ENCODE results near the gene KPNA6.

Gene KPNA6

GRCh38 chr1:32194984-32195383 is 87.1 kb downstream of the KPNA6 start:
- no peak for DNase-seq

GRCh38 chr1:32195531-32195930 is 87.7 kb downstream of the KPNA6 start:
- no peak for DNase-seq

- no peak for DNase-seq
Measured at GRCh38 chr1:32195972-32196823, 88.3 kb downstream of the KPNA6 start.

DNA sequence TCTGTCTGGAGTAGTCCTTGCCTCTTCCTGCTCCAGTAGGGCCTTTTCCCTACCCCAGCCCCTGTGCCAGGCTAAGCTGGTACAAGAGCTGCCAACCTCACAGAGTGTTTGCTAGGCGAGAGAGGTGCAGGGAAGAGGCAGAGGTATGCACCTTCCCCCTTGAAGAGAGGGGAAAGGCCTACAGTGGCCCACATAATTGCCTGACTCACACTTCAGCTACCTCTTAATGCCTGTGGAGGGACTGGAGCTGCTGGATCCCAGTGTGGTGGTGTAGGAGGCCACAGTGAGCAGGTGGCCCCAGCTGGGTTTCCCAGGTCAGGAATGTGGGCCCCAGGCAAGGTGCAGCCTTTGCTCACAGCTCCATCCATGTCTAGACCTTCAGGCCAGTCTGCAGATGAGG is 89.2 kb downstream of the KPNA6 start:
- no peak for DNase-seq

- DNase-seq: no peak
Measured at GRCh38 chr1:32197837-32198236, 90.0 kb downstream of the KPNA6 start.

DNA sequence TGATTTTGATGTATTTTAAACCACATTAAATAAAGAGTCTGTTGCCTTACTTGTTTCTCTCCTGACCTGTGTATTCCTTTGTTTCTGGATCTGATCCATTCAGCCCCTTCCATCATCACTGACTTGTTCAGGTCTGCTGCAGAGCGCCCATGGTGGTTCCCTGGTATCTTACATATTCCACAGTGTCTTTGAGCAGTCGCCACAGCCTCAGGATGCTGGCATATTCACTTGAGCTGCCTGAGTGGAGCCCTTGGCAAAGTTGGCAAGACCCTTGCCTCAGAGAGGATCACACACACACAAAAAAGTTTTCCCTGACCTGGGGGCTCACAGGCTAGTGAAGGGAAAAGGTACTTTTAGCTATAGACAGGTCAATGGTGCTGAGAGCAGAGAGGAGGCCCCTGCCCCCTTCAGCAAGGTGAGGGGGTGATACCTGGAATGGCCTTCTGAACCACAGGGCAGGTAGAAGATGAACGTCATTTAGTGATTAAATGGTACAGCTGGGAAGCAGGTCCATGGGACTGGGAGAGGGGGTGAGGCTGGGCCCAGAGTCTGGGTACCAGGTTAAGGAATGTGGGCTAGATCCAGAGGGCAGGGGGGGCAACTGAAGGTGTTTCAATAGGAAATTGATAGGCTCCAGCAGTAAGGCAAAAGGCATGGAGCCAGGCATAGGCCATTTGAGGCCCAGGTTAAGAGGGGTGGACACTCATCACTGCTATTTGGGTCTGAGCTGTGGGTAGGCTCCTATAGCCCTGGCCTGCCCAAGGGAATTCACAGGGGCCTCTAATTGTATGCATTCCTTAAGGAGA is 90.6 kb downstream of the KPNA6 start:
- no peak for DNase-seq

GRCh38 chr1:32199043-32199716 is 91.3 kb downstream of the KPNA6 start:
- DNase-seq: no peak

DNA sequence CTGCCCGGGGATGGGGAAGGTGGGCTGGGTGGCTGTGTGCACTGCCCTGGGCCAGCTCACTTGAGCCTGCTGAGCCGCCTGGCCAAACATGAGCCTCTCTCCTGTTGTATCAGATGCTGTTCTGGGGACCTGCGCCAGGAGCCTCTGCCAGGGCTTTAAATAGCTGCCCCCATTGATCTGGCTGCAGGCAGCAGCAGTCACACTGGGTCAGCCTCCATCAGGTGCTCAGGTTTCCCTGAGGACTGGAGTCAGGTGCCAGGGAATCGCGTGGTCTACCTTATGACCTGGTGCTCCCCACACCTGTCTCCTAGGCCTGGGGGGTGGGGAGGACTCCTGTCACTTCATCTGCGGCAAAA is 91.8 kb downstream of the KPNA6 start:
- peak; percentile 5 for DNase-seq

- peak; percentile 56 for DNase-seq
Measured at GRCh38 chr1:32200226-32201010, 92.6 kb downstream of the KPNA6 start, which contains the start of gene CCDC28B. TSS of gene CCDC28B (plus strand) at chr1:32200595. CDS start at chr1:32201936, 1,341 bp downstream.

DNA sequence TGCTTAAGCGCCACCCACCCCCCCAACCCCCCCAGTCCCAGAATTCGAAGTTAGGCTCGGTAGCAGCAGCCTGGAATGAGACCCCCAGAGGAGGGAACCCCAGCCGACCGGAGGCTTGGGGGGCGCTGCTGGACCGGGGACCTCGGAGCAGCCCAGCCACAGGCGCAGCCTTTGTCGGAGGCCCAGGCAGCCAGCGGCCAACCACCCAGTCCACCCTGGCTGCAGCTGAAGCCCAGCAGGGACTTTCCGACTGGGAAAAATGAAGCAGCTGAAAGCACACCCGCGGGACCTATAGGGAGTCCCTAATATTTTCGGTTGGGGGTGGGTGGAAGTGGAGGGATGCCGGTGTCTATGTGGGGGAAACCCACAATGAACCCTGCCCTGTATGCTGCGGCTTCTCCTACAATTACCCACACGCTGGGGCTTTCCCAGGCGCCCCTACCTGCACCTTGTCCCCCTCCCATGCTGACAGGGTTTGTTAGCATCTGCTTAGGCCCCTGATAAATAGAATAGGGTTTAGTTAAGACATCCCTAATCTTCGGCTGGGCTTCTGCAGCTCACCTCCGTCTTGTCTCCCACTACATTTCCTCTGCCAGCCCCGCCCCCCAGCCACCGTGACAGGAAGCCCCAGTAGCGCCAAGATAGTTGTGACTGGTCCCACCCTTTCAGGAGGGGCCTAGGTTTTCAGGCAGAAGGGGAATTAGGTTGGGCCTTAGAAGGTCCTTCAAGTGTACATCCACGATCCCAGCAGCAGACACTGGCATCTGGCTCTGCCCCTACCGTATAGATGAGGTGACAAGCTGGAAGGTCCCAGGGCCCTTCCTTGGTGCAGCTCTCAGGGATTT is 93.4 kb downstream of the KPNA6 start:
- DNase-seq: peak; percentile 5

GRCh38 chr1:32204943-32205361 is 97.1 kb downstream of the KPNA6 start:
- no peak for DNase-seq

- DNase-seq: peak; percentile 94
Measured at GRCh38 chr1:32205401-32206370, 97.8 kb downstream of the KPNA6 start, which contains the start of gene IQCC. TSS of gene IQCC (plus strand) at chr1:32205671. CDS start at chr1:32205682, 11 bp downstream.

GRCh38 chr1:32208469-32208868 is 100.6 kb downstream of the KPNA6 start:
- no peak for DNase-seq

- DNase-seq: peak; percentile 92
Measured at GRCh38 chr1:32208891-32209328, 101.1 kb downstream of the KPNA6 start, which contains the start of gene DCDC2B. TSS of gene DCDC2B (plus strand) at chr1:32209089. CDS start at chr1:32209094, 5 bp downstream.

DNA sequence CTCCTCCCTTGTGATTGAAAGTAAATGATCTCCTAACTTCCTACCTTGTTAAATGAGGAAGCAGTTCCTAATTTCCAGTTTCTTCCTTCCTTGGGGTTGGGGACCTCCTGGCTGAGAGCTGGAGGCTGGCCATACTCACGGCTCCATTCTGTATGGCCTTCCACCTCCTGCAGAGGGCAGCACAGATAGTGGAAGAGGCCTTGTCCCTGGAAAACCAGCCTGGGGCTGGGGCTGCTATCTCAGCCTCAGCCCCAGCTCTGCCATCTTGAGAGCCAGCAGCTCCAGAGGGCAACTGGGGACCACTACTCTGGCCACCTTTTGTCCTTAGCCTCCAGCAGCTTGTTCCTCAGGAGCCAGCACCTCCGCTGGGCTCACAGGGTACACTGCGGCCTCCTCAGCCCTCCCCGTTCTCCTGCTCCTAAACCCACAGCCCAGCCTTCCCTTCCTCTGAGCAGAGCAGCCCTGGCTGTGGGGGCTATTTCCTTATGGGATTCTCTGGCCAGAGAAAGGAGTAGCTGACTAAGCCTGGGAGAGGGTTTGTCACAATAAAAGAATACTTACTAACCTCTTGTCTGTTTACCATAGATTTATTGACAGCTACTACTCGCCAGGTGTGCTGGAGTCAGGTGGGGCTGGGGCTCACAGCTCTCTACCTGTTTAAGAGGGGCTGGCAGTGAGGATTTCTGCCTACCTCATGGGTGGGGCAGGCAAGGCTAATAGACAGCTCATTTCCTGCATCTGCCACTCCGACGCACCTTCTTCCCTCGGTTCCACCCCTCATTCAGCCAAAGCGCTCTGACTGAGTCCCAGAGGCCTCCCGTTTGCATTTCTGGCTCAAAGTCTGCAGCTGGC is 108.0 kb downstream of the KPNA6 start:
- peak; percentile 72 for DNase-seq

DNA sequence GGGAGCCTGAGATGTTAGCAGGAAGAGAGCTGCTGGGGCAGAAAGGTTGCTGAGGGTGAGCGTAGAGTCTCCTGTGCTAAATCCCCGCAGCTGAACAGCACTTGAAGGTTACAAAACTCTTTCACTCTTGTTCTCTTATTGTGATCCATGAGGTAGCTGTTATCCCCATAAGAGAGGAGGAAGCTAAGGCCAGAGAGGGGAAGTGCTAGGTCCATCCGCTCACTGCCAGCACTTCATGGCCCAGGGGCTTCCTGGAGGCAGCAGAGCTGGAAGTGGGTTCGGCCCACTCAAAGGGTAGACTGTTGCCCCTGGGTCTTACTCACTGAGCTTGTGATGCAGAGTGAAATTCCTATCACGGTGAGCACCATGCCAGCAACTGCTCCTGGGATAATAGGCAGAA is 108.7 kb downstream of the KPNA6 start:
- no peak for DNase-seq

DNA sequence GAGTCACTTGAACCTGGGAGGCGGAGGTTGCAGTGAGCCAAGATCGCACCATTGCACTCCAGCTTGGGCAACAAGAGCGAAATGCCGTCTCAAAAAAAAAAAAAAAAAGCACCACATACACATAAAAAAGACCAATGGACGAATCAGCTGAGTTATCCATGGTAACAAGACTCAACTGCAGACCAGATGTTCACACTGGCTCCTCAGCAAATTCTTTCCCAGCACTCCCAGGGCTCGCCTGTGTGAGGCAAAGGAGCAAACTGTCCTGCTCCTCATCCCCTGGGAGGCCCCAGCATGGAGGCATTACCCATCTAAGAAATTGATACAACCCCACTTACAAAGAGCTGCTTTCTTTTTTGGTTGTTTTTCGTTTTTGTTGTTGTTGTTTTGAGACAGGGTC is 111.2 kb downstream of the KPNA6 start:
- DNase-seq: no peak

DNA sequence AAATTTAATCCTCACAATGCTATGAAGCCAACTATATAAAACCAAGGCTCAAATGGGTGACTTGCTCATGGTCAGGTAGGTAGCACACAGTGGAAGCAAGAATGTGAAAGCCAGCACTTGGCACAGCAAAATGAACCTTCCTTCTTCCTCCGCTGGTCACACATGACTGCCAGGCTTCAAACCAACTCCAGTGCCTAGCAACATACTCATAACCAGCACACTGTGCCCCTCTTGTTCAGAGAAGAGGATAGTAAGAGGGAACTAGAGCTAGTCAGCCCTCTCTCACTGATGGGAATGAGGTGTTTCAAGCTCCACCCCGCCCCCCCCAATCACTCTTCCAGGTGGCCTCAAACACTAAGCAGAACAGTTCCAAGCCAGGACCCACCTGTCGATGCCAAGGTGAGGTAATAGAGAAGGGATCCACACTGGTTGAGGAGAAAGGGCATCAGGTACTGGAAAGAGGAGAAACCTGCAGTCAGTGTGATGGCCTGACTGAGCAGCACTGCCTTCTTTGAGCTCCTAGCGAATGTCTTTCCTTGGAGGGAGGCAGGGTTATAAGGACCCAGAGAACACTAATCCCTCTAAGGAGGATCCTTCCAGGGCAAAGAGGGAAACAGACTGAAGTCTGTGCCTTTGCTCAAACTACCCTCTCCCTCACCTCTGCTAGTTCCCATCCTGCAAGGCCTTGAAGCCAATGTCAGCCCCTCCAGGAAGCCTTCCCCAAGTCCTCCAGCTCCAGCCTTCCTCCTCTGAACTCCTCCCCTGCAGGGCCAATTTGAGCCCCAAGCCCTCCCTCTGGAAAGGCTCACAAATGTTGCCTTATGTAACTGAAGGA is 113.1 kb downstream of the KPNA6 start:
- DNase-seq: no peak
